Activated effector memory CD4-positive, alpha-beta T cell treated with Interleukin-2 at 50 U/mL for 16 hours (primary cell): Measurements from ENCODE around the gene KLHDC8A.

Source experiments
- DNase-seq: peaks from one replicate; pipeline ENCODE4 v3.0.0-alpha.2; 2020

The KLHDC8A gene

GRCh38 chr1:205294175-205294917 is 62.4 kb downstream of the KLHDC8A start:
- DNase-seq, result no peak

DNA sequence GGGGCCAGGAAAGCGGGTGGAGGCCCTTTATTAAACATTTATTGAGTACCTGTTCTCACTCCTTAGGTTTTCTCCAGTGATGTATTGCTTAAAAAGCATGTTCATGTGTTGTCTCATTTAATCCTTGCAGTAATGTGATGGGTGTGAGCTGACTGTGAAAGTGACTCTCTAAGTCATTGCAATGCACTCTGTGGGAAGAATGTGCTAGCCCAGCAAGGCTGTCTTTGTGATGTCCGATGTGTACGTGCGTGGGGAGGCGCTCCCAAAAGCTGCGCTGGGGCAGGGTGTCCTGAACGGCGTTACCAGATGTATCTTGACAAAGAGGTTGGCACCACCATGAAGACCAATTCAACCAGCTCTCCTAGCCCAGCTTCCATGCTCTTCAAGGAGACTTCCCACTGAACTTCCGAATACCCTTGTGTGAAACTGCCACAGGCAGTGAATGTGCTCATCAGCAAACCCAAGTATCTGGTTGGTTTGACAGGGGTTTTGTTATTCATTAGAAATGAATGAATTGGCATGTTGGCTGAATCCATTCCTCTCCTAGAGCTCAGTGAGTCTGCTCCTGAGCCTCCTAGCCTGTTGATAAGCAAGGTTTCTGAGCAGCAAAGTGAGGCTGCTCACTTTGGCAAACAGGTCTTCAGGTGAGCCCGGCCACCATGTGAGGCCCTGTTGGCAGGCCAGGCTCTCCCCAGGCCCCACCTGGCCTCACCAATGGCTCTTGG is 63.2 kb downstream of the KLHDC8A start:
- DNase-seq, result no peak

- no peak for DNase-seq
Observed at GRCh38 chr1:205291596-205291995, 65.1 kb downstream of the KLHDC8A start.

DNA sequence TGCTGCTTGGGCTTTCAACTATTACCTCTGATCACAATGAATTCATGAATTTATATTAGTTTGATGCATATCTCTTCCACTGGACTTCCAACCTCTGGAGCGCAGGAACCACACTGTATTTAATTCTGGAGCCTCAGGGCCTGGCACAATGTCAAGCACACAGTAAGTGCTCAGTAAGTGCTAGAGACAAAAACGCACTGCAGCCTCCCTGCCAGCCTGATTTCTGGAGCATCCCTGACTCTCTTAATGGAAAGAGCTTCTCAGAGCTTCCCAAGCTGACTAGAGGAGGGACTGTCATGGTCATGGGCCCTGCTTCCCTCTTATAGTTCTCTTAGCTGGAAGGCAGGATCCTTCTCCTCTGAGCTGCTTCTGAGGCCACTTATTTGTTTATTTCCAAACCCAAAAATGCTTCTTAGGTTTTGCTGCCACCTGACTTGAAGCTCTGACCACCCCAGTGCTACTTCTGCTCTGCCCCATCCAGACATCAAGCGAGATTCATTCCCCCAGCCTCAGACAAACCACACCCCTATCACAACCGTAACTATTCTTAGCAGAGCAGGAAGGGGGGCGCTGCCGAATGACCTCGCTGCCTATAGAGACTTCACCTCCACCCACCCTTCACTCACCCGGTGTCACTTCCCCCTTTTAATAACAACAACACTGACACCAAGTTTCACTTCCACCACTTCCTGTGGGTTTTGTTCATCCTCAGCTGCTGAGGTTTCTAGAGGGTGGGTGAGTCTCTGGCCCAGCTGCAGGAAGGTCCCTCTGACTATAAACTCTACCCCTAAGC is 68.8 kb downstream of the KLHDC8A start:
- DNase-seq, result peak; percentile 75

- DNase-seq, result no peak
Observed at GRCh38 chr1:205287076-205287475, 69.6 kb downstream of the KLHDC8A start.

DNA sequence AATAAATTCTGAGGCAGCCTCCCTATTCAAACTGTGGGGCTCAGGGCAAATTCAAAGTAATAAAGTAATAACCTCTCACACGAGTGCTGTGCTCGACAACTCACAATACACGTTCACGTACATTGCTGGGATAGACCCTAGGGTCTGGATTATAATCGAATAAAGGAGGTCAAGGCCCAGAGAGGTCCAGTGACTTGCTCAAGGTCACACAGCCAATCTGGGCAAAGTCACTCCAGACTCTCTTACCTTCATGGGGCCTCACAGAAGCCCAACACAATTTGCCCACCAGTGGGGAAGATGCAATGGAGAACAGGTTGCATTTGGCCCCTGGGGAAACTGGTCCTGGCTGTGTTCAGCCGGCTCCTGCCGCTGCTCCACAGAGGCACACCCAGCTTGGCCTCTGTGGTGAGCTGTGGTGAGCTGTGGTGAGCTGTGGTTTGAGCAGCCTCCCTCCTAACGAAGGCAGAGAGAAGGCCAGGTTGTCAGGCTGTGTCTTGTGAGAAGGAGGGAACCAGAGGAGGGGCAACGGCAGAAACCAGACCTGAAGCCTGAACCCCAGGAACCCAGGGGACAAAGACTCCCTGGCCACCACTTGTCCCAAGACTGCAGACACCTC is 70.3 kb downstream of the KLHDC8A start:
- peak; percentile 67 for DNase-seq
